WTC11 (cell line): ENCODE measurements around the gene ACAD9. TPM values are rescaled to one million over a fixed set of nuclear protein-coding genes. Genes with fewer than 3 reads are reported as not detected.
"Not testable (repeated sequence)": the region's sequence is repeated elsewhere in the genome, so short reads cannot be mapped to it uniquely, and the experiment has no call there.

Experiments used
- ATAC-seq: fragments of 200-7000 bp; cut with Tn5 transposase; 2 replicates; pipeline ENCODE4 v1.10.0; 2021; ENCODE audit warnings: mild to moderate bottlenecking, moderate library complexity
- CTCF ChIA-PET: fragments of 300-600 bp; sonication (Branson Sonifier 250); formaldehyde crosslinking; loops from one replicate; lab custom pipeline; 2021; ENCODE audit warnings: antibody characterized with exemption; lab: Charles Lee
- POLR2A ChIA-PET: fragments of 350-600 bp; sonication (Branson Sonifier 250); formaldehyde crosslinking; loops from one replicate; lab custom pipeline; 2021; ENCODE audit warnings: antibody characterized with exemption; lab: Charles Lee
- DNase-seq: peaks from one replicate; pipeline ENCODE4 v3.0.0; 2021; ENCODE audit warnings: low spot score
- H3K27ac Mint-ChIP-seq: 2 replicates; pipeline ENCODE4 v1.8.0; 2021; ENCODE audit warnings: mixed read lengths
- H3K27me3 Mint-ChIP-seq: 2 replicates; pipeline ENCODE4 v1.8.0; 2021; ENCODE audit warnings: low read depth, mild to moderate bottlenecking, moderate library complexity, mixed read lengths
- H3K36me3 Mint-ChIP-seq: 2 replicates; pipeline ENCODE4 v1.8.0; 2021; ENCODE audit warnings: mixed read lengths
- H3K4me1 Mint-ChIP-seq: 2 replicates; pipeline ENCODE4 v1.8.0; 2022; ENCODE audit warnings: mixed read lengths
- H3K4me3 Mint-ChIP-seq: 2 replicates; pipeline ENCODE4 v1.8.0; 2021; ENCODE audit warnings: mild to moderate bottlenecking, moderate library complexity, mixed read lengths
- H3K9me3 Mint-ChIP-seq: 2 replicates; pipeline ENCODE4 v1.8.0; 2021; ENCODE audit warnings: mixed read lengths
- ARID4B ChIP-seq: sonication (generic); formaldehyde crosslinking; IDR thresholded peaks from 2 replicates; pipeline ENCODE4 v1.8.0; 2023; ENCODE audit warnings: missing genetic modification reagents, mild to moderate bottlenecking, borderline replicate concordance
- ATF1 ChIP-seq: sonication (generic); formaldehyde crosslinking; IDR thresholded peaks from 2 replicates; pipeline ENCODE4 v1.8.1; 2023; ENCODE audit warnings: mild to moderate bottlenecking, moderate library complexity, missing genetic modification reagents
- ERG ChIP-seq: fragments of 250-450 bp; sonication (Bioruptor Pico); IDR thresholded peaks from 2 replicates; pipeline ENCODE4 v1.8.0; 2021; ENCODE audit warnings: mild to moderate bottlenecking
- GTF2I ChIP-seq: fragments of 250-450 bp; sonication (Bioruptor Pico); conservative IDR thresholded peaks from 2 replicates; pipeline ENCODE4 v1.4.0; 2021; ENCODE audit warnings: mild to moderate bottlenecking
- IRF1 ChIP-seq: sonication (generic); formaldehyde crosslinking; IDR thresholded peaks from 2 replicates; pipeline ENCODE4 v1.8.0; 2023; ENCODE audit warnings: missing genetic modification reagents
- NFYB ChIP-seq: sonication (generic); formaldehyde crosslinking; conservative IDR thresholded peaks from 2 replicates; pipeline ENCODE4 v1.8.0; 2022; ENCODE audit warnings: low read depth, missing genetic modification reagents
- NR2C2 ChIP-seq: sonication (generic); formaldehyde crosslinking; IDR thresholded peaks from 2 replicates; pipeline ENCODE4 v1.8.0; 2022; ENCODE audit warnings: mild to moderate bottlenecking, missing genetic modification reagents
- PRRX2 ChIP-seq: fragments of 250-450 bp; sonication (Bioruptor Pico); IDR thresholded peaks from 2 replicates; pipeline ENCODE4 v1.8.0; 2021; ENCODE audit warnings: mild to moderate bottlenecking
- SMAD4 ChIP-seq: sonication (generic); formaldehyde crosslinking; IDR thresholded peaks from 2 replicates; pipeline ENCODE4 v1.8.0; 2022; ENCODE audit warnings: mild to moderate bottlenecking, missing genetic modification reagents
- SP1 ChIP-seq: sonication (generic); formaldehyde crosslinking; conservative IDR thresholded peaks from 2 replicates; pipeline ENCODE4 v1.8.1; 2022; ENCODE audit warnings: missing genetic modification reagents
- ZBTB43 ChIP-seq: sonication (generic); formaldehyde crosslinking; IDR thresholded peaks from 2 replicates; pipeline ENCODE4 v1.8.1; 2023; ENCODE audit warnings: mild to moderate bottlenecking, missing genetic modification reagents
- ZNF423 ChIP-seq: fragments of 250-450 bp; sonication (Bioruptor Pico); IDR thresholded peaks from 2 replicates; pipeline ENCODE4 v2.1.2; 2022; ENCODE audit warnings: mild to moderate bottlenecking, moderate library complexity
- total RNA-seq: library from RNA; stranded (reverse); gene quantifications from 3 replicates; pipeline ENCODE4 v1.2.3, GENCODE V29; 2021
- TF ChIP-seq, protein P1 (sequence below): fragments of 250-450 bp; sonication (Bioruptor Pico); IDR thresholded peaks from 2 replicates; pipeline ENCODE4 v1.9.0; 2021; ENCODE audit warnings: mild to moderate bottlenecking, borderline replicate concordance
- TF ChIP-seq, protein P2 (sequence below): sonication (generic); formaldehyde crosslinking; IDR thresholded peaks from 2 replicates; pipeline ENCODE4 v1.8.0; 2023; ENCODE audit warnings: mild to moderate bottlenecking, missing genetic modification reagents

Gene ACAD9
- total RNA-seq, 1 experiment from 2014 or later, result 31.2 TPM

GRCh38 chr3:128879991-128880390, 571 bp downstream of the ACAD9 start (continued):
- no peak for TF ChIP-seq ERG (CRISPR knock-in tag)

DNA sequence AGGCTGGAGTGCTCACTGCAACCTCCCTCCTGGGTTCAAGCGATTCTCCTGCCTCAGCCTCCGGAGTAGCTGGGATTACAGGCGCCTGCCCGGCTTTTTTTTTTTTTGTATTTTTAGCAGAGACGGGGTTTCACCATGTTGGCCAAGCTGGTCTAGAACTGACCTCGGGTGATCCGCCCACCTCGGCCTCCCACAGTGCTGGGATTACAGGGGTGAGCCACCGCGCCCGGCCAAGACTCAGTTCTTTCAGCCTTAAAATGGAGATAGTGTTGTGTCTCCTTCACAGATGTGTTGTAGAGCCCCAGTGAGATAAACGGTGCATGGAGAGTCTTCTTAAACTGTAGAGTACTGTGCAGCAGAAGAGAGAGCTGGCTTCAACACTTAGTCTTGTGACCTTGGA, 1.0 kb downstream of the ACAD9 start:
- Mint-ChIP-seq H3K4me1 (peaks cover 32% of the 10 kb centered on the region), H3K4me3 (peak overlapping the region; percentile 83), H3K27ac (peak overlapping the region; percentile 40; the same call in 1 of the 2 replicates), H3K36me3 (peaks cover 11% of the 10 kb centered on the region)
- ATAC-seq, CTCF ChIA-PET, H3K9me3 Mint-ChIP-seq, POLR2A ChIA-PET, H3K27me3 Mint-ChIP-seq, DNase-seq: not testable (repeated sequence)

DNA sequence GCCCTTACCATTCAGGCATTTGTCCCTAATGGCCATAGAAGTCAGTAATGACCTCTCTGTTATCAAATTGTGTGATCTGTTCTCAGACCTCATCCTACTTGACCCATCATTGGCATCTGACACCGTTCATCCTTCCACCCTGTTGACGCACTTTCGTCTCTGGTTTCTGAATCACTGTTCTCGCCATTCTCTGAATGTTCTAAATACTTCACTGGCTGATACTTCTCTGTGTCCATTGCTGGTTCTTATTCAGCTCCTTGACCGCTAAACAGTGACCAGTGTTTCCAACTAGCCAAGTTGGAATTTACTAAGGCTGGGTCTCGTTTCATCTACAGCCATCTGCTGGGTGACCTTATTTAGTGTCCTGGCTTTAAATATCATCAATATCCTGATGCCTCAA, 2.2 kb downstream of the ACAD9 start:
- no peaks in the 10 kb centered on the region for H3K9me3 Mint-ChIP-seq
- POLR2A ChIA-PET, result no interaction called here
- TF ChIP-seq ATF1, result no peak
- no peak for TF ChIP-seq ZBTB43
- no peak for TF ChIP-seq NR2C2 (CRISPR knock-in tag)
- TF ChIP-seq PRRX2 (CRISPR knock-in tag), result no peak
- no peak for TF ChIP-seq ZNF423 (CRISPR knock-in tag)
- TF ChIP-seq SP1 (CRISPR knock-in tag), result no peak
- TF ChIP-seq GTF2I, result no peak
- TF ChIP-seq NFYB (CRISPR knock-in tag), result no peak
- TF ChIP-seq, protein P1, sequence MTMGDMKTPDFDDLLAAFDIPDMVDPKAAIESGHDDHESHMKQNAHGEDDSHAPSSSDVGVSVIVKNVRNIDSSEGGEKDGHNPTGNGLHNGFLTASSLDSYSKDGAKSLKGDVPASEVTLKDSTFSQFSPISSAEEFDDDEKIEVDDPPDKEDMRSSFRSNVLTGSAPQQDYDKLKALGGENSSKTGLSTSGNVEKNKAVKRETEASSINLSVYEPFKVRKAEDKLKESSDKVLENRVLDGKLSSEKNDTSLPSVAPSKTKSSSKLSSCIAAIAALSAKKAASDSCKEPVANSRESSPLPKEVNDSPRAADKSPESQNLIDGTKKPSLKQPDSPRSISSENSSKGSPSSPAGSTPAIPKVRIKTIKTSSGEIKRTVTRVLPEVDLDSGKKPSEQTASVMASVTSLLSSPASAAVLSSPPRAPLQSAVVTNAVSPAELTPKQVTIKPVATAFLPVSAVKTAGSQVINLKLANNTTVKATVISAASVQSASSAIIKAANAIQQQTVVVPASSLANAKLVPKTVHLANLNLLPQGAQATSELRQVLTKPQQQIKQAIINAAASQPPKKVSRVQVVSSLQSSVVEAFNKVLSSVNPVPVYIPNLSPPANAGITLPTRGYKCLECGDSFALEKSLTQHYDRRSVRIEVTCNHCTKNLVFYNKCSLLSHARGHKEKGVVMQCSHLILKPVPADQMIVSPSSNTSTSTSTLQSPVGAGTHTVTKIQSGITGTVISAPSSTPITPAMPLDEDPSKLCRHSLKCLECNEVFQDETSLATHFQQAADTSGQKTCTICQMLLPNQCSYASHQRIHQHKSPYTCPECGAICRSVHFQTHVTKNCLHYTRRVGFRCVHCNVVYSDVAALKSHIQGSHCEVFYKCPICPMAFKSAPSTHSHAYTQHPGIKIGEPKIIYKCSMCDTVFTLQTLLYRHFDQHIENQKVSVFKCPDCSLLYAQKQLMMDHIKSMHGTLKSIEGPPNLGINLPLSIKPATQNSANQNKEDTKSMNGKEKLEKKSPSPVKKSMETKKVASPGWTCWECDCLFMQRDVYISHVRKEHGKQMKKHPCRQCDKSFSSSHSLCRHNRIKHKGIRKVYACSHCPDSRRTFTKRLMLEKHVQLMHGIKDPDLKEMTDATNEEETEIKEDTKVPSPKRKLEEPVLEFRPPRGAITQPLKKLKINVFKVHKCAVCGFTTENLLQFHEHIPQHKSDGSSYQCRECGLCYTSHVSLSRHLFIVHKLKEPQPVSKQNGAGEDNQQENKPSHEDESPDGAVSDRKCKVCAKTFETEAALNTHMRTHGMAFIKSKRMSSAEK, result no peak
- no peak for TF ChIP-seq IRF1 (CRISPR knock-in tag)
- no peak for TF ChIP-seq SMAD4 (CRISPR knock-in tag)
- TF ChIP-seq, protein P2, sequence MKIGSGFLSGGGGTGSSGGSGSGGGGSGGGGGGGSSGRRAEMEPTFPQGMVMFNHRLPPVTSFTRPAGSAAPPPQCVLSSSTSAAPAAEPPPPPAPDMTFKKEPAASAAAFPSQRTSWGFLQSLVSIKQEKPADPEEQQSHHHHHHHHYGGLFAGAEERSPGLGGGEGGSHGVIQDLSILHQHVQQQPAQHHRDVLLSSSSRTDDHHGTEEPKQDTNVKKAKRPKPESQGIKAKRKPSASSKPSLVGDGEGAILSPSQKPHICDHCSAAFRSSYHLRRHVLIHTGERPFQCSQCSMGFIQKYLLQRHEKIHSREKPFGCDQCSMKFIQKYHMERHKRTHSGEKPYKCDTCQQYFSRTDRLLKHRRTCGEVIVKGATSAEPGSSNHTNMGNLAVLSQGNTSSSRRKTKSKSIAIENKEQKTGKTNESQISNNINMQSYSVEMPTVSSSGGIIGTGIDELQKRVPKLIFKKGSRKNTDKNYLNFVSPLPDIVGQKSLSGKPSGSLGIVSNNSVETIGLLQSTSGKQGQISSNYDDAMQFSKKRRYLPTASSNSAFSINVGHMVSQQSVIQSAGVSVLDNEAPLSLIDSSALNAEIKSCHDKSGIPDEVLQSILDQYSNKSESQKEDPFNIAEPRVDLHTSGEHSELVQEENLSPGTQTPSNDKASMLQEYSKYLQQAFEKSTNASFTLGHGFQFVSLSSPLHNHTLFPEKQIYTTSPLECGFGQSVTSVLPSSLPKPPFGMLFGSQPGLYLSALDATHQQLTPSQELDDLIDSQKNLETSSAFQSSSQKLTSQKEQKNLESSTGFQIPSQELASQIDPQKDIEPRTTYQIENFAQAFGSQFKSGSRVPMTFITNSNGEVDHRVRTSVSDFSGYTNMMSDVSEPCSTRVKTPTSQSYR (CRISPR knock-in tag), result no peak
- no peak for TF ChIP-seq ARID4B (CRISPR knock-in tag)
- TF ChIP-seq, all 79 proteins: peak for 0
- H3K4me3 Mint-ChIP-seq, result peak overlapping the region; percentile 83
- H3K36me3 Mint-ChIP-seq, result peaks cover 11% of the 10 kb centered on the region
- no peaks in the 10 kb centered on the region for H3K27me3 Mint-ChIP-seq
- H3K4me1 Mint-ChIP-seq, result peaks cover 27% of the 10 kb centered on the region
- CTCF ChIA-PET, result no interaction called here
- ATAC-seq (no peak), DNase-seq (no peak)
- H3K27ac Mint-ChIP-seq, result peak overlapping the region; percentile 18
